H9 (cell line): ENCODE results near the gene PRR7. TPM values are rescaled to one million over a fixed set of nuclear protein-coding genes. Genes with fewer than 3 reads are reported as not detected.

Experiments used
- DNase-seq: peaks from one replicate; pipeline ENCODE4 v3.0.0-alpha.2; 2017
- H2AFZ ChIP-seq: one replicate; pipeline ENCODE4 v1.6.1; 2013; ENCODE audit warnings: mild to moderate bottlenecking, low read length, control low read depth, moderate library complexity
- H2AK5ac ChIP-seq: 2 replicates; pipeline ENCODE4 v1.6.1; 2013; ENCODE audit warnings: low read length, control low read depth, mixed read lengths; ENCODE audit not compliant: insufficient read length
- H2BK120ac ChIP-seq: one replicate; pipeline ENCODE4 v1.6.1; 2013; ENCODE audit warnings: low read depth, mild to moderate bottlenecking, low read length, control low read depth, inconsistent platforms; ENCODE audit not compliant: poor library complexity, severe bottlenecking
- H2BK12ac ChIP-seq: 2 replicates; pipeline ENCODE4 v1.6.1; 2013; ENCODE audit warnings: low read length, control low read depth, mixed read lengths, low read depth; ENCODE audit not compliant: insufficient read length
- H2BK15ac ChIP-seq: 2 replicates; pipeline ENCODE4 v1.6.1; 2013; ENCODE audit warnings: low read depth, low read length, control low read depth
- H2BK20ac ChIP-seq: one replicate; pipeline ENCODE4 v1.6.1; 2013; ENCODE audit warnings: low read depth, mild to moderate bottlenecking, low read length, control low read depth, inconsistent platforms; ENCODE audit not compliant: poor library complexity, severe bottlenecking
- H2BK5ac ChIP-seq: 2 replicates; pipeline ENCODE4 v1.6.1; 2013; ENCODE audit warnings: low read length, control low read depth, mixed read lengths; ENCODE audit not compliant: insufficient read length
- H3K14ac ChIP-seq: 2 replicates; pipeline ENCODE4 v1.6.1; 2013; ENCODE audit warnings: low read length, control low read depth; ENCODE audit not compliant: insufficient read depth
- H3K18ac ChIP-seq: 2 replicates; pipeline ENCODE4 v1.6.1; 2013; ENCODE audit warnings: low read depth, mild to moderate bottlenecking, mixed read lengths, low read length, control low read depth; ENCODE audit not compliant: insufficient read length
- H3K23ac ChIP-seq: 2 replicates; pipeline ENCODE4 v1.6.1; 2013; ENCODE audit warnings: low read length, control low read depth, mixed read lengths, low read depth; ENCODE audit not compliant: insufficient read length
- H3K23me2 ChIP-seq: 2 replicates; pipeline ENCODE4 v1.6.1; 2013; ENCODE audit warnings: low read depth, mild to moderate bottlenecking, mixed read lengths, low read length, control low read depth; ENCODE audit not compliant: insufficient read length, poor library complexity, severe bottlenecking
- H3K27ac ChIP-seq: 2 replicates; pipeline ENCODE4 v1.5.1; 2013; ENCODE audit warnings: low read length, control low read depth, mixed read lengths, low read depth; ENCODE audit not compliant: insufficient read length
- H3K27me3 ChIP-seq: 2 replicates; pipeline ENCODE4 v1.6.1; 2013; ENCODE audit warnings: low read length, control low read depth, inconsistent platforms; ENCODE audit not compliant: insufficient read depth
- H3K4ac ChIP-seq: 2 replicates; pipeline ENCODE4 v1.6.1; 2013; ENCODE audit warnings: low read depth, mild to moderate bottlenecking, control low read depth, inconsistent platforms, low read length, moderate library complexity
- H3K4me1 ChIP-seq: 2 replicates; pipeline ENCODE4 v1.6.1; 2013; ENCODE audit warnings: low read length, control low read depth, inconsistent platforms; ENCODE audit not compliant: insufficient read depth
- H3K4me2 ChIP-seq: 2 replicates; pipeline ENCODE4 v1.6.1; 2013; ENCODE audit warnings: low read length, control low read depth, mixed read lengths; ENCODE audit not compliant: insufficient read length, insufficient read depth
- H3K56ac ChIP-seq: 2 replicates; pipeline ENCODE4 v1.6.1; 2013; ENCODE audit warnings: low read depth, mild to moderate bottlenecking, mixed read lengths, low read length, control low read depth; ENCODE audit not compliant: insufficient read length
- H3K79me1 ChIP-seq: 2 replicates; pipeline ENCODE4 v1.6.1; 2013; ENCODE audit warnings: low read depth, mild to moderate bottlenecking, moderate library complexity, low read length, control low read depth, inconsistent platforms; ENCODE audit not compliant: insufficient read depth, poor library complexity, severe bottlenecking
- H3K79me2 ChIP-seq: 2 replicates; pipeline ENCODE4 v1.6.1; 2013; ENCODE audit warnings: low read length, control low read depth, inconsistent platforms; ENCODE audit not compliant: insufficient read depth
- H3K9ac ChIP-seq: 2 replicates; pipeline ENCODE4 v1.6.1; 2013; ENCODE audit warnings: low read length, control low read depth, mixed read lengths; ENCODE audit not compliant: insufficient read length; ENCODE audit errors: extremely low read depth
- H3K9me3 ChIP-seq: one replicate; pipeline ENCODE4 v1.6.1; 2013; ENCODE audit warnings: low read depth, low read length, inconsistent platforms; ENCODE audit not compliant: control insufficient read depth
- H3T11ph ChIP-seq: one replicate; pipeline ENCODE4 v1.6.1; 2013; ENCODE audit warnings: mild to moderate bottlenecking, low read length, control low read depth, inconsistent platforms
- H4K20me1 ChIP-seq: one replicate; pipeline ENCODE4 v1.6.1; 2013; ENCODE audit not compliant: control insufficient read depth, insufficient read length, insufficient read depth
- H4K5ac ChIP-seq: 2 replicates; pipeline ENCODE4 v1.6.1; 2013; ENCODE audit warnings: low read depth, mild to moderate bottlenecking, mixed read lengths, low read length, control low read depth; ENCODE audit not compliant: insufficient read length
- H4K8ac ChIP-seq: replicated peaks from 2 replicates; pipeline ENCODE4 v1.6.1; 2013; ENCODE audit warnings: low read length, control low read depth, mixed read lengths, low read depth; ENCODE audit not compliant: insufficient read length
- H4K91ac ChIP-seq: 2 replicates; pipeline ENCODE4 v1.6.1; 2013; ENCODE audit warnings: low read depth, mild to moderate bottlenecking, moderate library complexity, mixed read lengths, low read length, control low read depth; ENCODE audit not compliant: insufficient read length
- H3K27ac Mint-ChIP-seq, 3 experiments: 2 replicates in 2 of 3; 3 replicates in 1 of 3; pipeline ENCODE4 v1.8.0; 2020 to 2021; ENCODE audit warnings: mixed read lengths in 3 of 3, mild to moderate bottlenecking in 1 of 3, moderate library complexity in 1 of 3
- H3K27me3 Mint-ChIP-seq: 2 replicates; pipeline ENCODE4 v1.8.0; 2021; ENCODE audit warnings: low read depth, mild to moderate bottlenecking, moderate library complexity, mixed read lengths
- H3K36me3 Mint-ChIP-seq, 3 experiments: 2 replicates in 2 of 3; 3 replicates in 1 of 3; pipeline ENCODE4 v1.8.0; 2020 to 2021; ENCODE audit warnings: low read depth in 3 of 3, mixed read lengths in 3 of 3; ENCODE audit not compliant: insufficient read depth in 1 of 3
- H3K4me1 Mint-ChIP-seq, 2 experiments: 2 replicates each; pipeline ENCODE4 v1.8.0; 2020; ENCODE audit warnings: mixed read lengths in 2 of 2
- H3K4me3 Mint-ChIP-seq, 2 experiments: 2 replicates in 1 of 2; 3 replicates in 1 of 2; pipeline ENCODE4 v1.8.0; 2020 to 2021; ENCODE audit warnings: mild to moderate bottlenecking in 2 of 2, mixed read lengths in 2 of 2, moderate library complexity in 1 of 2
- H3K9me3 Mint-ChIP-seq, 2 experiments: 2 replicates in 1 of 2; 3 replicates in 1 of 2; pipeline ENCODE4 v1.8.0; 2020; ENCODE audit warnings: mild to moderate bottlenecking in 2 of 2, mixed read lengths in 2 of 2, moderate library complexity in 1 of 2
- CTCF ChIP-seq: fragments of 200-600 bp; sonication (generic); conservative IDR thresholded peaks from 3 replicates; pipeline ENCODE4 v1.8.0; 2021; ENCODE audit warnings: antibody characterized with exemption, mild to moderate bottlenecking
- WGBS: extraction: QIAGEN DNeasy Blood & Tissue Kit; methylation state at CpG from one replicate; pipeline ENCODE4 v1.1.7; 2013; ENCODE audit warnings: missing lambda C conversion rate, low lambda C conversion rate, mixed read lengths; ENCODE audit not compliant: insufficient read length; ENCODE audit errors: extremely low coverage; 5-methylcytosine and 5-hydroxymethylcytosine counted together
- total RNA-seq: library from RNA; stranded (reverse); gene quantifications from 2 replicates; pipeline ENCODE4 v1.2.1, GENCODE V29; 2021

The PRR7 gene
- total RNA-seq, 1 experiment from 2014 or later: 9.6 TPM

GRCh38 chr5:177433658-177434217, 12.9 kb upstream of the PRR7 start:
- H2AK5ac ChIP-seq: no peak overlapping the region
- no peak overlapping the region for H3K27ac ChIP-seq
- H3K23me2 ChIP-seq: no peaks in the 10 kb centered on the region
- Mint-ChIP-seq H3K9me3 (no peaks in the 10 kb centered on the region), H3K27ac (no peak overlapping the region), H3K4me1 (peaks cover 6 to 18% of the 10 kb centered on the region in 2 experiments), H3K4me3 (no peak overlapping the region), H3K27me3 (peaks cover 1% of the 10 kb centered on the region; the same call in 1 of the 2 replicates), H3K36me3 (peaks cover 18 to 73% (median 62%) of the 10 kb centered on the region in 3 experiments; a peak in 6 of 7 replicates)
- H3K27me3 ChIP-seq: no peaks in the 10 kb centered on the region
- peaks cover 2% of the 10 kb centered on the region for H4K20me1 ChIP-seq
- no peak overlapping the region for H2AFZ ChIP-seq
- H2BK15ac ChIP-seq: no peak overlapping the region
- no peak overlapping the region for H3K23ac ChIP-seq
- no CpG with 5 or more reads among the region's 29 CpGs for WGBS
- H4K5ac ChIP-seq: no peak overlapping the region
- no peak overlapping the region for H4K8ac ChIP-seq
- no peak overlapping the region for H3K9ac ChIP-seq
- H3T11ph ChIP-seq: no peak overlapping the region
- H3K4me1 ChIP-seq: no peaks in the 10 kb centered on the region
- no peak for DNase-seq
- H3K79me2 ChIP-seq: no peaks in the 10 kb centered on the region
- no peak overlapping the region for H3K18ac ChIP-seq
- no peak overlapping the region for H2BK5ac ChIP-seq
- H2BK120ac ChIP-seq: no peak overlapping the region
- no peak overlapping the region for H3K14ac ChIP-seq
- H2BK20ac ChIP-seq: no peak overlapping the region
- TF ChIP-seq CTCF: no peak
- no peak overlapping the region for H3K4me2 ChIP-seq
- H3K9me3 ChIP-seq: no peaks in the 10 kb centered on the region
- H2BK12ac ChIP-seq: no peak overlapping the region
- no peak overlapping the region for H3K4ac ChIP-seq
- H4K91ac ChIP-seq: no peak overlapping the region
- no peaks in the 10 kb centered on the region for H3K79me1 ChIP-seq
- no peak overlapping the region for H3K56ac ChIP-seq
